ENCODE data around the gene C10orf62.
A peak's percentile ranks its signal among the peaks of the same experiment; 100 is the strongest.
"Not testable (repeated sequence)": the region's sequence is repeated elsewhere in the genome, so short reads cannot be mapped to it uniquely, and the experiment has no call there.

The C10orf62 gene

GRCh38 chr10:97574374-97575126, 15.0 kb upstream of the C10orf62 start:
- Mint-ChIP-seq H3K4me1 (ENCODE audit: low read depth) (no peaks in the 10 kb centered on the region), H3K9me3 (no peaks in the 10 kb centered on the region), H3K4me3 (no peak overlapping the region), H3K27me3 (ENCODE audit: low read depth) (no peaks in the 10 kb centered on the region), H3K36me3 (ENCODE audit: low read depth) (no peaks in the 10 kb centered on the region), H3K27ac (no peak overlapping the region)

GRCh38 chr10:97575127-97575668, 14.3 kb upstream of the C10orf62 start:
- no peak overlapping the region for H3K4me3 Mint-ChIP-seq
- no peaks in the 10 kb centered on the region for H3K27me3 Mint-ChIP-seq (ENCODE audit: low read depth)
- H3K9me3 Mint-ChIP-seq = no peaks in the 10 kb centered on the region
- no peak overlapping the region for H3K27ac Mint-ChIP-seq
- no peaks in the 10 kb centered on the region for H3K36me3 Mint-ChIP-seq (ENCODE audit: low read depth)
- no peaks in the 10 kb centered on the region for H3K4me1 Mint-ChIP-seq (ENCODE audit: low read depth)

- H3K4me3 Mint-ChIP-seq = not testable (repeated sequence)
These were observed 13.0 kb upstream of the C10orf62 start for GRCh38 chr10:97576487-97576886.

GRCh38 chr10:97577701-97578100, 11.8 kb upstream of the C10orf62 start:
- Mint-ChIP-seq H3K4me1 (ENCODE audit: low read depth) (no peaks in the 10 kb centered on the region), H3K27me3 (ENCODE audit: low read depth) (no peaks in the 10 kb centered on the region), H3K27ac (no peak overlapping the region)

More at GRCh38 chr10:97576487-97576886, 13.0 kb upstream of the C10orf62 start:
- H3K9me3 Mint-ChIP-seq; H3K4me1 Mint-ChIP-seq (ENCODE audit: low read depth); H3K36me3 Mint-ChIP-seq (ENCODE audit: low read depth); H3K27me3 Mint-ChIP-seq (ENCODE audit: low read depth); H3K27ac Mint-ChIP-seq: not testable (repeated sequence)

GRCh38 chr10:97578171-97578844, 11.2 kb upstream of the C10orf62 start:
- no peak overlapping the region for H3K4me3 Mint-ChIP-seq
- H3K36me3 Mint-ChIP-seq (ENCODE audit: low read depth) = no peaks in the 10 kb centered on the region
- no peaks in the 10 kb centered on the region for H3K4me1 Mint-ChIP-seq (ENCODE audit: low read depth)
- no peak overlapping the region for H3K27ac Mint-ChIP-seq
- H3K9me3 Mint-ChIP-seq = no peaks in the 10 kb centered on the region
- no peaks in the 10 kb centered on the region for H3K27me3 Mint-ChIP-seq (ENCODE audit: low read depth)

More at GRCh38 chr10:97577701-97578100, 11.8 kb upstream of the C10orf62 start:
- Mint-ChIP-seq H3K36me3 (ENCODE audit: low read depth) (no peaks in the 10 kb centered on the region), H3K9me3 (no peaks in the 10 kb centered on the region), H3K4me3 (no peak overlapping the region)

GRCh38 chr10:97580421-97581367, 8.8 kb upstream of the C10orf62 start:
- no peak overlapping the region for H3K4me3 Mint-ChIP-seq
- H3K9me3 Mint-ChIP-seq = no peaks in the 10 kb centered on the region
- no peaks in the 10 kb centered on the region for H3K27me3 Mint-ChIP-seq (ENCODE audit: low read depth)
- H3K36me3 Mint-ChIP-seq (ENCODE audit: low read depth) = no peaks in the 10 kb centered on the region
- H3K27ac Mint-ChIP-seq = no peak overlapping the region
- H3K4me1 Mint-ChIP-seq (ENCODE audit: low read depth) = no peaks in the 10 kb centered on the region

- H3K4me1 Mint-ChIP-seq (ENCODE audit: low read depth) = no peaks in the 10 kb centered on the region
- no peaks in the 10 kb centered on the region for H3K9me3 Mint-ChIP-seq
- no peak overlapping the region for H3K4me3 Mint-ChIP-seq
- no peaks in the 10 kb centered on the region for H3K36me3 Mint-ChIP-seq (ENCODE audit: low read depth)
- H3K27ac Mint-ChIP-seq = no peak overlapping the region
- no peaks in the 10 kb centered on the region for H3K27me3 Mint-ChIP-seq (ENCODE audit: low read depth)
These were observed 7.4 kb upstream of the C10orf62 start for GRCh38 chr10:97582169-97582568.

- no peaks in the 10 kb centered on the region for H3K36me3 Mint-ChIP-seq (ENCODE audit: low read depth)
- no peak overlapping the region for H3K27ac Mint-ChIP-seq
- no peaks in the 10 kb centered on the region for H3K4me1 Mint-ChIP-seq (ENCODE audit: low read depth)
- no peak overlapping the region for H3K4me3 Mint-ChIP-seq
- no peaks in the 10 kb centered on the region for H3K9me3 Mint-ChIP-seq
- H3K27me3 Mint-ChIP-seq (ENCODE audit: low read depth) = no peaks in the 10 kb centered on the region
These were observed 6.0 kb upstream of the C10orf62 start for GRCh38 chr10:97583476-97583875.

- no peak within 1 kb of the TSS for H3K4me3 Mint-ChIP-seq
- no peak within 1 kb of the TSS for H3K27ac Mint-ChIP-seq
- H3K9me3 Mint-ChIP-seq = no peaks in the 10 kb centered on the region
- peaks cover 3% of the 10 kb centered on the region for H3K4me1 Mint-ChIP-seq (ENCODE audit: low read depth)
- no peaks in the 10 kb centered on the region for H3K27me3 Mint-ChIP-seq (ENCODE audit: low read depth)
- H3K36me3 Mint-ChIP-seq (ENCODE audit: low read depth) = no peaks in the 10 kb centered on the region
These were observed 5.3 kb upstream of the C10orf62 start, which contains the start of gene HOGA1 for GRCh38 chr10:97584060-97584797. Gene HOGA1 (plus strand): TSS chr10:97584389. CDS start chr10:97584704, 315 bp downstream.

- Mint-ChIP-seq H3K9me3 (no peaks in the 10 kb centered on the region), H3K27ac (no peak overlapping the region), H3K27me3 (ENCODE audit: low read depth) (no peaks in the 10 kb centered on the region), H3K36me3 (ENCODE audit: low read depth) (no peaks in the 10 kb centered on the region), H3K4me3 (no peak overlapping the region), H3K4me1 (ENCODE audit: low read depth) (peaks cover 5% of the 10 kb centered on the region)
These were observed 4.6 kb upstream of the C10orf62 start for GRCh38 chr10:97584798-97585438.

- no peak overlapping the region for H3K27ac Mint-ChIP-seq
These were observed 4.1 kb upstream of the C10orf62 start for GRCh38 chr10:97585439-97585811.

GRCh38 chr10:97587183-97587582, 2.3 kb upstream of the C10orf62 start:
- no peak overlapping the region for H3K27ac Mint-ChIP-seq
- H3K4me3 Mint-ChIP-seq = no peak overlapping the region
- no peaks in the 10 kb centered on the region for H3K36me3 Mint-ChIP-seq (ENCODE audit: low read depth)
- no peaks in the 10 kb centered on the region for H3K9me3 Mint-ChIP-seq
- H3K4me1 Mint-ChIP-seq (ENCODE audit: low read depth) = peaks cover 12% of the 10 kb centered on the region
- no peaks in the 10 kb centered on the region for H3K27me3 Mint-ChIP-seq (ENCODE audit: low read depth)

More at GRCh38 chr10:97585439-97585811, 4.1 kb upstream of the C10orf62 start:
- H3K4me1 Mint-ChIP-seq (ENCODE audit: low read depth) = peaks cover 10% of the 10 kb centered on the region
- H3K36me3 Mint-ChIP-seq (ENCODE audit: low read depth) = no peaks in the 10 kb centered on the region
- no peaks in the 10 kb centered on the region for H3K9me3 Mint-ChIP-seq
- no peaks in the 10 kb centered on the region for H3K27me3 Mint-ChIP-seq (ENCODE audit: low read depth)
- H3K4me3 Mint-ChIP-seq = no peak overlapping the region

- no peaks in the 10 kb centered on the region for H3K36me3 Mint-ChIP-seq (ENCODE audit: low read depth)
- no peaks in the 10 kb centered on the region for H3K9me3 Mint-ChIP-seq
- no peaks in the 10 kb centered on the region for H3K27me3 Mint-ChIP-seq (ENCODE audit: low read depth)
- H3K27ac Mint-ChIP-seq = peak overlapping the region; percentile 52
- H3K4me3 Mint-ChIP-seq = no peak overlapping the region
- peaks cover 12% of the 10 kb centered on the region for H3K4me1 Mint-ChIP-seq (ENCODE audit: low read depth)
These were observed 694 bp downstream of the C10orf62 start for GRCh38 chr10:97590082-97590747.

Data from T-helper 1 cell treated with Interleukin-12 subunit alpha and Interleukin-12 subunit beta and Interleukin-4 antibody, amounts not matched to agents 30 μg/mL and 1 μg/mL, for 36 hours (primary cell).